ENCODE data around the gene PFDN6.

DNA sequence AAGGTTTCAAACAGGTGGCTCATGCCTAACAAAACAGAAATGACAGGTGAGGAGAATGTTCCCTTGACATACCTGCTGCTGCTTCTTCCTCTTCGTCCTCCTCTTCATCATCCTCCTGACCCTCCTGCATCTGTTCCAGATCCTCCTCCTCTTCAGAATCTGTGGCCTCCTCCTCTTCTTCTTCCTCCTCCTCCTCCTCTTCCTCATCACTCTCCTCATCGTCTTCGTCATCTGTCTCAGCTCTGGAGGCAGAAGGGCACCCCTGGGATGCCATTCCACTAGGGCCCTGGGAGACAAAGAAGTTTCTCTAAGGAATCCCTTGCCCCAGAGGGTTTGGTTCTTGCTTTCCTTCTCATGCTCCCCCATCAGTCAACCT, 30.5 kb downstream of the PFDN6 start:
- TF ChIP-seq ZBTB17 (CRISPR knock-in tag; IDR thresholded peaks at IDR 0.05) (no peak), JUN (IDR thresholded peaks at IDR 0.05; ENCODE audit: borderline replicate concordance, low read depth, low read length) (no peak), JUN (CRISPR knock-in tag; IDR thresholded peaks at IDR 0.05; ENCODE audit: borderline replicate concordance) (no peak), TOE1 (IDR thresholded peaks at IDR 0.05; ENCODE audit: borderline replicate concordance) (no peak), TOE1 (CRISPR knock-in tag; IDR thresholded peaks at IDR 0.05; ENCODE audit: borderline replicate concordance, low read depth) (no peak), XRCC4 (IDR thresholded peaks at IDR 0.05; ENCODE audit: extremely low read depth, insufficient read depth, insufficient read length) (no peak), U2AF1 (optimal IDR thresholded peaks at IDR 0.05; ENCODE audit: low read depth, low read length) (no peak)
- TF ChIP-seq, protein P1, sequence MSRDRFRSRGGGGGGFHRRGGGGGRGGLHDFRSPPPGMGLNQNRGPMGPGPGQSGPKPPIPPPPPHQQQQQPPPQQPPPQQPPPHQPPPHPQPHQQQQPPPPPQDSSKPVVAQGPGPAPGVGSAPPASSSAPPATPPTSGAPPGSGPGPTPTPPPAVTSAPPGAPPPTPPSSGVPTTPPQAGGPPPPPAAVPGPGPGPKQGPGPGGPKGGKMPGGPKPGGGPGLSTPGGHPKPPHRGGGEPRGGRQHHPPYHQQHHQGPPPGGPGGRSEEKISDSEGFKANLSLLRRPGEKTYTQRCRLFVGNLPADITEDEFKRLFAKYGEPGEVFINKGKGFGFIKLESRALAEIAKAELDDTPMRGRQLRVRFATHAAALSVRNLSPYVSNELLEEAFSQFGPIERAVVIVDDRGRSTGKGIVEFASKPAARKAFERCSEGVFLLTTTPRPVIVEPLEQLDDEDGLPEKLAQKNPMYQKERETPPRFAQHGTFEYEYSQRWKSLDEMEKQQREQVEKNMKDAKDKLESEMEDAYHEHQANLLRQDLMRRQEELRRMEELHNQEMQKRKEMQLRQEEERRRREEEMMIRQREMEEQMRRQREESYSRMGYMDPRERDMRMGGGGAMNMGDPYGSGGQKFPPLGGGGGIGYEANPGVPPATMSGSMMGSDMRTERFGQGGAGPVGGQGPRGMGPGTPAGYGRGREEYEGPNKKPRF (IDR thresholded peaks at IDR 0.05; ENCODE audit: low read depth, low read length): no peak
- TF ChIP-seq, protein P2, sequence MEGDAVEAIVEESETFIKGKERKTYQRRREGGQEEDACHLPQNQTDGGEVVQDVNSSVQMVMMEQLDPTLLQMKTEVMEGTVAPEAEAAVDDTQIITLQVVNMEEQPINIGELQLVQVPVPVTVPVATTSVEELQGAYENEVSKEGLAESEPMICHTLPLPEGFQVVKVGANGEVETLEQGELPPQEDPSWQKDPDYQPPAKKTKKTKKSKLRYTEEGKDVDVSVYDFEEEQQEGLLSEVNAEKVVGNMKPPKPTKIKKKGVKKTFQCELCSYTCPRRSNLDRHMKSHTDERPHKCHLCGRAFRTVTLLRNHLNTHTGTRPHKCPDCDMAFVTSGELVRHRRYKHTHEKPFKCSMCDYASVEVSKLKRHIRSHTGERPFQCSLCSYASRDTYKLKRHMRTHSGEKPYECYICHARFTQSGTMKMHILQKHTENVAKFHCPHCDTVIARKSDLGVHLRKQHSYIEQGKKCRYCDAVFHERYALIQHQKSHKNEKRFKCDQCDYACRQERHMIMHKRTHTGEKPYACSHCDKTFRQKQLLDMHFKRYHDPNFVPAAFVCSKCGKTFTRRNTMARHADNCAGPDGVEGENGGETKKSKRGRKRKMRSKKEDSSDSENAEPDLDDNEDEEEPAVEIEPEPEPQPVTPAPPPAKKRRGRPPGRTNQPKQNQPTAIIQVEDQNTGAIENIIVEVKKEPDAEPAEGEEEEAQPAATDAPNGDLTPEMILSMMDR (IDR thresholded peaks at IDR 0.05 in 2 of 3, conservative IDR thresholded peaks at IDR 0.05 in 1 of 3; ENCODE audit: insufficient read depth in 2 of 3, low read depth in 1 of 3, low read length in 3 of 3): no peak
- TF ChIP-seq, protein P3, sequence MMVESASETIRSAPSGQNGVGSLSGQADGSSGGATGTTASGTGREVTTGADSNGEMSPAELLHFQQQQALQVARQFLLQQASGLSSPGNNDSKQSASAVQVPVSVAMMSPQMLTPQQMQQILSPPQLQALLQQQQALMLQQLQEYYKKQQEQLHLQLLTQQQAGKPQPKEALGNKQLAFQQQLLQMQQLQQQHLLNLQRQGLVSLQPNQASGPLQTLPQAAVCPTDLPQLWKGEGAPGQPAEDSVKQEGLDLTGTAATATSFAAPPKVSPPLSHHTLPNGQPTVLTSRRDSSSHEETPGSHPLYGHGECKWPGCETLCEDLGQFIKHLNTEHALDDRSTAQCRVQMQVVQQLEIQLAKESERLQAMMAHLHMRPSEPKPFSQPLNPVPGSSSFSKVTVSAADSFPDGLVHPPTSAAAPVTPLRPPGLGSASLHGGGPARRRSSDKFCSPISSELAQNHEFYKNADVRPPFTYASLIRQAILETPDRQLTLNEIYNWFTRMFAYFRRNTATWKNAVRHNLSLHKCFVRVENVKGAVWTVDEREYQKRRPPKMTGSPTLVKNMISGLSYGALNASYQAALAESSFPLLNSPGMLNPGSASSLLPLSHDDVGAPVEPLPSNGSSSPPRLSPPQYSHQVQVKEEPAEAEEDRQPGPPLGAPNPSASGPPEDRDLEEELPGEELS (CRISPR knock-in tag; IDR thresholded peaks at IDR 0.05; ENCODE audit: borderline replicate concordance): no peak

Measured in K562 (cell line).